GM12874 (cell line): Measurements from ENCODE around the gene MRPS6.

Experiments used
- CTCF ChIP-seq: IDR thresholded peaks from 2 replicates; pipeline ENCODE4 v1.5.1; 2011; ENCODE audit warnings: low read depth, mild to moderate bottlenecking, control low read depth, low read length, moderate library complexity; ENCODE audit not compliant: insufficient read depth

Gene MRPS6

GRCh38 chr21:34180826-34181359, 107.5 kb downstream of the MRPS6 start:
- TF ChIP-seq CTCF, result no peak

GRCh38 chr21:34181431-34182039, 108.2 kb downstream of the MRPS6 start:
- no peak for TF ChIP-seq CTCF

- TF ChIP-seq CTCF, result no peak
Observed at GRCh38 chr21:34182436-34182835, 109.1 kb downstream of the MRPS6 start.

GRCh38 chr21:34183331-34183928, 110.1 kb downstream of the MRPS6 start:
- no peak for TF ChIP-seq CTCF

- TF ChIP-seq CTCF, result no peak
Observed at GRCh38 chr21:34184232-34184631, 110.9 kb downstream of the MRPS6 start.

GRCh38 chr21:34185026-34185750, 111.8 kb downstream of the MRPS6 start:
- no peak for TF ChIP-seq CTCF

- TF ChIP-seq CTCF, result no peak
Observed at GRCh38 chr21:34186109-34186719, 112.8 kb downstream of the MRPS6 start.
